HepG2 (cell line): ENCODE data around the gene TPST2. TPM values are rescaled to one million over a fixed set of nuclear protein-coding genes. Genes with fewer than 3 reads are reported as not detected.

Experiments
- GATA4 ChIP-seq: sonication (generic); IDR thresholded peaks from 2 replicates; pipeline ENCODE4 v1.6.1; 2016; ENCODE audit warnings: antibody characterized with exemption, low read depth, borderline replicate concordance
- PHF20 ChIP-seq: sonication (generic); formaldehyde crosslinking; IDR thresholded peaks from 2 replicates; pipeline ENCODE4 v1.5.0; 2020; ENCODE audit warnings: mild to moderate bottlenecking, missing genetic modification reagents
- TBX2 ChIP-seq: sonication (generic); formaldehyde crosslinking; IDR thresholded peaks from 2 replicates; pipeline ENCODE4 v1.5.0; 2020; ENCODE audit warnings: missing genetic modification reagents, mild to moderate bottlenecking, borderline replicate concordance
- U2AF2 ChIP-seq: fragments of 200-400 bp; formaldehyde crosslinking; IDR thresholded peaks from 2 replicates; pipeline ENCODE4 v1.6.1; 2017; ENCODE audit warnings: low read depth, mild to moderate bottlenecking, low read length
- ZBTB21 ChIP-seq: sonication (generic); formaldehyde crosslinking; IDR thresholded peaks from 2 replicates; pipeline ENCODE4 v1.4.0; 2020; ENCODE audit warnings: missing genetic modification reagents
- ZNF121 ChIP-seq: sonication (generic); formaldehyde crosslinking; IDR thresholded peaks from 2 replicates; pipeline ENCODE4 v1.5.0; 2020; ENCODE audit warnings: mild to moderate bottlenecking, missing genetic modification reagents
- polyA plus RNA-seq, 8 experiments: library from polyadenylated mRNA; depleted of rRNA in 3 of 8; stranded (reverse) in 7 of 8; unstranded in 1 of 8; fragments of >200 nt; fragmentation: Illumina TruSeq in 4 of 8; extraction: Trizol in 4 of 8; gene quantifications; 2 replicates each; pipeline versions ENCODE4 v1.2.1 to v1.2.3, GENCODE V29; 2011 to 2016; ENCODE audit warnings: low read depth in 4 of 8, missing spikeins in 1 of 8, mixed read lengths in 1 of 8; ENCODE audit not compliant: insufficient read depth in 1 of 8
- total RNA-seq, 5 experiments: library from RNA; depleted of rRNA; stranded (reverse); fragments of >200 nt; fragmentation: Illumina TruSeq; extraction: Trizol; gene quantifications; 2 replicates each; pipeline ENCODE4 v1.2.3, GENCODE V29; 2016; ENCODE audit warnings: low read depth in 1 of 5
- TF ChIP-seq, protein P1 (sequence below): sonication (generic); formaldehyde crosslinking; IDR thresholded peaks from 2 replicates; pipeline ENCODE4 v1.4.0; 2020; ENCODE audit warnings: missing genetic modification reagents, mild to moderate bottlenecking, borderline replicate concordance
- TF ChIP-seq, protein P2 (sequence below): sonication (generic); formaldehyde crosslinking; IDR thresholded peaks from 2 replicates; pipeline ENCODE4 v1.4.0; 2020; ENCODE audit warnings: missing genetic modification reagents
- TF ChIP-seq, protein P3 (sequence below): sonication (generic); formaldehyde crosslinking; IDR thresholded peaks from 2 replicates; pipeline ENCODE4 v1.9.0; 2022; ENCODE audit warnings: missing genetic modification reagents, mild to moderate bottlenecking, borderline replicate concordance

TPST2 gene
- total and polyA plus RNA-seq, 2 of the 13 experiments (the other 11 are each of a cell fraction or from before 2014, with no cell fraction given) = 15.2 to 23.8 TPM

- TF ChIP-seq PHF20 (CRISPR knock-in tag) (no peak), TBX2 (CRISPR knock-in tag) (no peak), GATA4 (no peak), ZBTB21 (CRISPR knock-in tag) (no peak), ZNF121 (CRISPR knock-in tag) (peak; percentile 32; the same call in 1 of the 2 replicates), U2AF2 (no peak)
- TF ChIP-seq, protein P1, sequence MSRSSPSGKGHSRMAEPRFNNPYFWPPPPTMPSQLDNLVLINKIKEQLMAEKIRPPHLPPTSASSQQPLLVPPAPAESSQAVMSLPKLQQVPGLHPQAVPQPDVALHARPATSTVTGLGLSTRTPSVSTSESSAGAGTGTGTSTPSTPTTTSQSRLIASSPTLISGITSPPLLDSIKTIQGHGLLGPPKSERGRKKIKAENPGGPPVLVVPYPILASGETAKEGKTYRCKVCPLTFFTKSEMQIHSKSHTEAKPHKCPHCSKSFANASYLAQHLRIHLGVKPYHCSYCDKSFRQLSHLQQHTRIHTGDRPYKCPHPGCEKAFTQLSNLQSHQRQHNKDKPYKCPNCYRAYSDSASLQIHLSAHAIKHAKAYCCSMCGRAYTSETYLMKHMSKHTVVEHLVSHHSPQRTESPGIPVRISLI = peak; percentile 54; the same call in 1 of the 2 replicates
- TF ChIP-seq, protein P2, sequence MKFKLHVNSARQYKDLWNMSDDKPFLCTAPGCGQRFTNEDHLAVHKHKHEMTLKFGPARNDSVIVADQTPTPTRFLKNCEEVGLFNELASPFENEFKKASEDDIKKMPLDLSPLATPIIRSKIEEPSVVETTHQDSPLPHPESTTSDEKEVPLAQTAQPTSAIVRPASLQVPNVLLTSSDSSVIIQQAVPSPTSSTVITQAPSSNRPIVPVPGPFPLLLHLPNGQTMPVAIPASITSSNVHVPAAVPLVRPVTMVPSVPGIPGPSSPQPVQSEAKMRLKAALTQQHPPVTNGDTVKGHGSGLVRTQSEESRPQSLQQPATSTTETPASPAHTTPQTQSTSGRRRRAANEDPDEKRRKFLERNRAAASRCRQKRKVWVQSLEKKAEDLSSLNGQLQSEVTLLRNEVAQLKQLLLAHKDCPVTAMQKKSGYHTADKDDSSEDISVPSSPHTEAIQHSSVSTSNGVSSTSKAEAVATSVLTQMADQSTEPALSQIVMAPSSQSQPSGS (CRISPR knock-in tag) = no peak
- TF ChIP-seq, protein P3, sequence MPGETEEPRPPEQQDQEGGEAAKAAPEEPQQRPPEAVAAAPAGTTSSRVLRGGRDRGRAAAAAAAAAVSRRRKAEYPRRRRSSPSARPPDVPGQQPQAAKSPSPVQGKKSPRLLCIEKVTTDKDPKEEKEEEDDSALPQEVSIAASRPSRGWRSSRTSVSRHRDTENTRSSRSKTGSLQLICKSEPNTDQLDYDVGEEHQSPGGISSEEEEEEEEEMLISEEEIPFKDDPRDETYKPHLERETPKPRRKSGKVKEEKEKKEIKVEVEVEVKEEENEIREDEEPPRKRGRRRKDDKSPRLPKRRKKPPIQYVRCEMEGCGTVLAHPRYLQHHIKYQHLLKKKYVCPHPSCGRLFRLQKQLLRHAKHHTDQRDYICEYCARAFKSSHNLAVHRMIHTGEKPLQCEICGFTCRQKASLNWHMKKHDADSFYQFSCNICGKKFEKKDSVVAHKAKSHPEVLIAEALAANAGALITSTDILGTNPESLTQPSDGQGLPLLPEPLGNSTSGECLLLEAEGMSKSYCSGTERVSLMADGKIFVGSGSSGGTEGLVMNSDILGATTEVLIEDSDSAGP = peak; percentile 44
These were observed 36.7 kb downstream of the TPST2 start (continued) for GRCh38 chr22:26553056-26553752.
